ENCODE data around the gene SF1.

Gene SF1

GRCh38 chr11:64758330-64759079, 19.8 kb downstream of the SF1 start:
- Histone ChIP-seq H3K27me3 (replicated peaks; ENCODE audit: insufficient read depth, low read length) (no peaks in the 10 kb centered on the region), H3F3A (ENCODE audit: insufficient read depth, low read length) (peaks cover 25% of the 10 kb centered on the region), H3K79me2 (ENCODE audit: low read length) (no peaks in the 10 kb centered on the region), H3K4me3 (ENCODE audit: low read length) (no peak overlapping the region), H3K4me2 (ENCODE audit: low read depth, low read length) (no peak overlapping the region), H3K9me2 (replicated peaks; ENCODE audit: insufficient read depth, low read length) (no peaks in the 10 kb centered on the region), H3K27ac (ENCODE audit: low read length) (no peak overlapping the region), H4K20me1 (ENCODE audit: insufficient read depth, low read length) (peaks cover 8% of the 10 kb centered on the region; the same call in 1 of the 2 replicates), H3K9me3 (replicated peaks; ENCODE audit: insufficient read depth, low read length) (no peaks in the 10 kb centered on the region), H2AFZ (ENCODE audit: low read length) (no peak overlapping the region), H3K9ac (ENCODE audit: low read length) (no peak overlapping the region), H3K4me1 (ENCODE audit: low read length) (no peaks in the 10 kb centered on the region), H3K36me3 (replicated peaks; ENCODE audit: insufficient read depth, low read length) (peaks cover 2% of the 10 kb centered on the region; the same call in 1 of the 2 replicates)
- DNase-seq = no peak
- TF ChIP-seq, protein P1, sequence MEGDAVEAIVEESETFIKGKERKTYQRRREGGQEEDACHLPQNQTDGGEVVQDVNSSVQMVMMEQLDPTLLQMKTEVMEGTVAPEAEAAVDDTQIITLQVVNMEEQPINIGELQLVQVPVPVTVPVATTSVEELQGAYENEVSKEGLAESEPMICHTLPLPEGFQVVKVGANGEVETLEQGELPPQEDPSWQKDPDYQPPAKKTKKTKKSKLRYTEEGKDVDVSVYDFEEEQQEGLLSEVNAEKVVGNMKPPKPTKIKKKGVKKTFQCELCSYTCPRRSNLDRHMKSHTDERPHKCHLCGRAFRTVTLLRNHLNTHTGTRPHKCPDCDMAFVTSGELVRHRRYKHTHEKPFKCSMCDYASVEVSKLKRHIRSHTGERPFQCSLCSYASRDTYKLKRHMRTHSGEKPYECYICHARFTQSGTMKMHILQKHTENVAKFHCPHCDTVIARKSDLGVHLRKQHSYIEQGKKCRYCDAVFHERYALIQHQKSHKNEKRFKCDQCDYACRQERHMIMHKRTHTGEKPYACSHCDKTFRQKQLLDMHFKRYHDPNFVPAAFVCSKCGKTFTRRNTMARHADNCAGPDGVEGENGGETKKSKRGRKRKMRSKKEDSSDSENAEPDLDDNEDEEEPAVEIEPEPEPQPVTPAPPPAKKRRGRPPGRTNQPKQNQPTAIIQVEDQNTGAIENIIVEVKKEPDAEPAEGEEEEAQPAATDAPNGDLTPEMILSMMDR (IDR thresholded peaks at IDR 0.05; ENCODE audit: low read length) = no peak
- TF ChIP-seq EZH2 (optimal IDR thresholded peaks at IDR 0.05; ENCODE audit: low read depth, low read length) (no peak), EZH2phosphoT487 (IDR thresholded peaks at IDR 0.05; ENCODE audit: low read length) (no peak)

DNA sequence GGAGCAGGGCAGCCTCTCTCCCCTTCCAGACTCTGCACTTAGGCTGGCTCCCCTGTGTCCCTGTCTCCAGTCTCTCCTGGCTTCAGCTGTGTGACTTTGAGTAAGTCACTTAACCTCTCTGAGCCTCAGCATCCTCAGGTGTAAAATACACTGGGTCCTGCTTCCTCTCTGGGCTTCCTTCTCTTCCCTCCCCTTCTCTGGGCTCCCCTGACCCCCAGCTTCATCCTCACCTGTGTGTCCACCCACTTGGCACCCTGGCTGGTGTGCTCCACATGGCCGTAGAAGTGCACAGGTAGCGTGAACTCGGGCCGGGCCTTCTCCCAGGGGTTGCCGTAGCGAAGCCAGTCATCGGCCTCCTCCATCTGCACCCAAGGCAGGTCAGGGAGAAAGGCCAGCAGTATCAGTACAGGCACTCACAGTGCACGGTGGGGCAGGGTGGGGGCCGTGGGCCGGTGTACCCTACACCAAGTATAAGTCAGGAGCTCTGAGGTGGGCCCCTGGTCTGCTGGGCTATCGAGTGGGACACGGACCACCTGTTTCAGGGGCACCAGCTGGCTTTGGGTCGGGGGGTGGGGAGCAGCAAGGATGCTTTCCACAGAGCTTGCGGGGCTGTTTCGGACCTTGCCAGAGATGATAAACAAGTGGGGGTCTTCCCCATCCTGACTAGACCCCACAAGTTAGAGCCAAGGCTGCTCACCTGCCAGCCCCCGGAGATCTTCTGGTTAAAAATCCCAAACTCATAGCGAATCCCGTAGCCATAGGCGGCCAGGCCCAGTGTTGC, 20.6 kb downstream of the SF1 start:
- no peak for DNase-seq
- Histone ChIP-seq H2AFZ (ENCODE audit: low read length) (no peak overlapping the region), H3K4me3 (ENCODE audit: low read length) (no peak overlapping the region), H3K4me2 (ENCODE audit: low read depth, low read length) (no peak overlapping the region), H4K20me1 (ENCODE audit: insufficient read depth, low read length) (0 out of 2 replicates have a peak, but pooled peaks cover 1% of the 10 kb centered on the region), H3K27ac (ENCODE audit: low read length) (no peak overlapping the region), H3K27me3 (replicated peaks; ENCODE audit: insufficient read depth, low read length) (no peaks in the 10 kb centered on the region), H3F3A (ENCODE audit: insufficient read depth, low read length) (peaks cover 18% of the 10 kb centered on the region), H3K9me3 (replicated peaks; ENCODE audit: insufficient read depth, low read length) (no peaks in the 10 kb centered on the region), H3K9ac (ENCODE audit: low read length) (no peak overlapping the region), H3K4me1 (ENCODE audit: low read length) (no peaks in the 10 kb centered on the region), H3K9me2 (replicated peaks; ENCODE audit: insufficient read depth, low read length) (no peaks in the 10 kb centered on the region), H3K79me2 (ENCODE audit: low read length) (no peaks in the 10 kb centered on the region), H3K36me3 (replicated peaks; ENCODE audit: insufficient read depth, low read length) (no peaks in the 10 kb centered on the region)
- TF ChIP-seq EZH2phosphoT487 (IDR thresholded peaks at IDR 0.05; ENCODE audit: low read length) (no peak), EZH2 (optimal IDR thresholded peaks at IDR 0.05; ENCODE audit: low read depth, low read length) (no peak)

DNA sequence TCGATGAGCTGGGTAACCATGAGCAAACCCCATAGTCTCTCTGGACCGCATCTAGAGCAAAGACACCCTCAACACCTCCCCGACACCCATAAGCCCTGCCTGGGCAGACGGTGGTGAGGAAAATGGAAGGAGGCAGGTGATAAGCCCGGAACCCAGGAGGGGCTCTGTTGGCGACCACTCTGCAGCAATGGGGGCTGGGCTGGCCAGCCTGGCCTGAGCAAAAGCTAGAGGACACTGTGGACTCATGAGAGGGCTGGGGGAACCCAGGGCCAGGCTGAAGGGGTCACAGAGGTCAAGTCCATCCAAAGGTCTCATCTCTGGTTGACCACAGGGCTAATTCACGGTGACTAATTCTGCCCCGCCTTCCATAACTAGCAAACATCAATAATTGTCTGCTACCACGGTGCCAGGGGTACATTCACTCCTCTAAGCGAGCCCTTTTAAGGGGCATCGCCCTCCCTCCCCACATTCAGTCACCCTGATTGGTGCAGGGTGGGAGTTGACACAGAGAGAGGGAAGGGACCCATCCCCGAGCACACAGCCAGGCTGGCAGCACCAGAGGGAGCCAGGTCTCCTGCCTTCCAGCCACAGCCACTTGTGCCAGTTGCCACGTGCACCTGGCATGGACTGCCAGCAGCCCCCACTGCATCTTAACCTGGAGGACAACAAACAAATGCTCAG, 22.5 kb downstream of the SF1 start:
- no peak overlapping the region for H3K9ac ChIP-seq (ENCODE audit: low read length)
- H3K27ac ChIP-seq (ENCODE audit: low read length) = no peak overlapping the region

More for the DNA sequence above, 22.5 kb downstream of the SF1 start:
- Histone ChIP-seq H3K79me2 (ENCODE audit: low read length) (no peaks in the 10 kb centered on the region), H2AFZ (ENCODE audit: low read length) (no peak overlapping the region), H3K4me1 (ENCODE audit: low read length) (no peaks in the 10 kb centered on the region), H3K36me3 (replicated peaks; ENCODE audit: insufficient read depth, low read length) (no peaks in the 10 kb centered on the region), H4K20me1 (ENCODE audit: insufficient read depth, low read length) (no peaks in the 10 kb centered on the region), H3K9me3 (replicated peaks; ENCODE audit: insufficient read depth, low read length) (no peaks in the 10 kb centered on the region), H3K4me3 (ENCODE audit: low read length) (no peak overlapping the region), H3F3A (ENCODE audit: insufficient read depth, low read length) (peaks cover 5% of the 10 kb centered on the region), H3K4me2 (ENCODE audit: low read depth, low read length) (no peak overlapping the region), H3K9me2 (replicated peaks; ENCODE audit: insufficient read depth, low read length) (no peaks in the 10 kb centered on the region), H3K27me3 (replicated peaks; ENCODE audit: insufficient read depth, low read length) (no peaks in the 10 kb centered on the region)
- TF ChIP-seq EZH2phosphoT487 (IDR thresholded peaks at IDR 0.05; ENCODE audit: low read length) (no peak), EZH2 (optimal IDR thresholded peaks at IDR 0.05; ENCODE audit: low read depth, low read length) (no peak)
- DNase-seq = no peak

All from MM.1S (cell line).